Suprapubic skin (tissue), 4 donors: ENCODE measurements around the gene NCBP3. TPM values are rescaled to one million over a fixed set of nuclear protein-coding genes. Genes with fewer than 3 reads are reported as not detected.
"Not testable (repeated sequence)": the region's sequence is repeated elsewhere in the genome, so short reads cannot be mapped to it uniquely, and the experiment has no call there.

Source experiments
- DNase-seq, 2 donors: peaks; one replicate each; pipeline ENCODE4 v3.0.0-alpha.2; 2019; ENCODE audit warnings: low spot score in 2 of 2
- H3K27ac ChIP-seq: fragments of 200-600 bp; sonication (generic); one replicate; pipeline ENCODE4 v1.5.1; 2019
- H3K27me3 ChIP-seq: fragments of 200-600 bp; sonication (generic); one replicate; pipeline ENCODE4 v1.5.1; 2019
- H3K36me3 ChIP-seq: fragments of 200-600 bp; sonication (generic); one replicate; pipeline ENCODE4 v1.5.1; 2019
- H3K4me1 ChIP-seq: fragments of 200-600 bp; sonication (generic); one replicate; pipeline ENCODE4 v1.5.1; 2019
- H3K4me3 ChIP-seq: fragments of 200-600 bp; sonication (generic); one replicate; pipeline ENCODE4 v1.5.1; 2019; ENCODE audit warnings: mild to moderate bottlenecking
- H3K9me3 ChIP-seq: fragments of 200-600 bp; sonication (generic); one replicate; pipeline ENCODE4 v1.5.1; 2019
- EP300 ChIP-seq: sonication (generic); formaldehyde crosslinking; IDR thresholded peaks from one replicate; pipeline ENCODE4 v1.6.1; 2017; ENCODE audit warnings: antibody characterized with exemption
- POLR2A ChIP-seq, 2 donors: fragments of 450-650 bp; IDR thresholded peaks; one replicate each; pipeline ENCODE4 v1.6.1; 2017; ENCODE audit warnings: antibody characterized with exemption in 2 of 2, mild to moderate bottlenecking in 2 of 2, moderate library complexity in 2 of 2
- POLR2AphosphoS5 ChIP-seq, 3 donors: sonication (generic); formaldehyde crosslinking; IDR thresholded peaks; one replicate each; pipeline ENCODE4 v1.6.1; 2017; ENCODE audit warnings: antibody characterized with exemption in 3 of 3
- WGBS: methylation state at CpG from one replicate; pipeline ENCODE4 v1.1.5; 2018; 5-methylcytosine and 5-hydroxymethylcytosine counted together
- total RNA-seq, 4 donors: library from RNA; depleted of rRNA; stranded (reverse); fragments of >200 nt; gene quantifications; one replicate each; pipeline ENCODE4 v1.1.0, GENCODE V29; 2016
- TF ChIP-seq, protein P1 (sequence below), 2 donors: fragments of 200-600 bp in 1 of 2; fragments of 450-650 bp in 1 of 2; sonication (generic) in 1 of 2; IDR thresholded peaks; one replicate each; pipeline ENCODE4 v1.5.1; 2016 to 2019; ENCODE audit warnings: antibody characterized with exemption in 2 of 2, mild to moderate bottlenecking in 1 of 2, moderate library complexity in 1 of 2

NCBP3 gene
- total RNA-seq, 4 donors from 2014 or later: 15.4 to 41.8 (median 26.1) TPM

- H3K4me3 ChIP-seq: no peak overlapping the region
- DNase-seq: no peak
- peaks cover under 1% of the 10 kb centered on the region for H3K27me3 ChIP-seq
- no peak overlapping the region for H3K27ac ChIP-seq
- no peaks in the 10 kb centered on the region for H3K36me3 ChIP-seq
- no peaks in the 10 kb centered on the region for H3K4me1 ChIP-seq
- no peak for TF ChIP-seq EP300
- TF ChIP-seq POLR2A (IDR thresholded peaks at IDR 0.05): no peak
- TF ChIP-seq POLR2AphosphoS5 (IDR thresholded peaks at IDR 0.05): no peak
- TF ChIP-seq, protein P1, sequence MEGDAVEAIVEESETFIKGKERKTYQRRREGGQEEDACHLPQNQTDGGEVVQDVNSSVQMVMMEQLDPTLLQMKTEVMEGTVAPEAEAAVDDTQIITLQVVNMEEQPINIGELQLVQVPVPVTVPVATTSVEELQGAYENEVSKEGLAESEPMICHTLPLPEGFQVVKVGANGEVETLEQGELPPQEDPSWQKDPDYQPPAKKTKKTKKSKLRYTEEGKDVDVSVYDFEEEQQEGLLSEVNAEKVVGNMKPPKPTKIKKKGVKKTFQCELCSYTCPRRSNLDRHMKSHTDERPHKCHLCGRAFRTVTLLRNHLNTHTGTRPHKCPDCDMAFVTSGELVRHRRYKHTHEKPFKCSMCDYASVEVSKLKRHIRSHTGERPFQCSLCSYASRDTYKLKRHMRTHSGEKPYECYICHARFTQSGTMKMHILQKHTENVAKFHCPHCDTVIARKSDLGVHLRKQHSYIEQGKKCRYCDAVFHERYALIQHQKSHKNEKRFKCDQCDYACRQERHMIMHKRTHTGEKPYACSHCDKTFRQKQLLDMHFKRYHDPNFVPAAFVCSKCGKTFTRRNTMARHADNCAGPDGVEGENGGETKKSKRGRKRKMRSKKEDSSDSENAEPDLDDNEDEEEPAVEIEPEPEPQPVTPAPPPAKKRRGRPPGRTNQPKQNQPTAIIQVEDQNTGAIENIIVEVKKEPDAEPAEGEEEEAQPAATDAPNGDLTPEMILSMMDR (IDR thresholded peaks at IDR 0.05): no peak
- H3K9me3 ChIP-seq: no peaks in the 10 kb centered on the region
- WGBS: 75% methylated on average over 2 of the region's 2 CpGs
Measured at GRCh38 chr17:3788200-3788599, 57.8 kb downstream of the NCBP3 start.

- not testable (repeated sequence) for H3K9me3 ChIP-seq, H3K36me3 ChIP-seq, H3K27ac ChIP-seq, H3K4me3 ChIP-seq, H3K27me3 ChIP-seq, H3K4me1 ChIP-seq, DNase-seq
- 90% methylated on average over 5 of the region's 5 CpGs for WGBS
Measured at GRCh38 chr17:3785323-3785722, 60.7 kb downstream of the NCBP3 start.

DNA sequence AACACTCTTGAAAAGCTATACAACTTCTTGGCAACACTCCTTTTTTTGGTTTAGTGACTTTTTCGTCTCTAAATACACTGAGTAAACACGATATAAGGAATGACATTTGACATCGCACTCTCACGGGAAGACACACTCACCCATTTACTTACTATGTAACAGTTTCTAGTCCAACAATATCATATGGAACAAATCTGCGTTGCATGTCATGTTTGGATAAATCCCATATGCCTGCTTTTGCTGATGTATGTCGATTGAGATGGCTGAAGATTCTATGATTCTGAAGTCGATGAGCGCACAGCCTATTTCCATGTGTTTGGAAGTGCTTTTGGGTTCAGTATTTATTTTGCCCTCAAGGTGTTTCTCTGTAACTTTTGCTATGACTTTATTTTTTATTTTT is 63.3 kb downstream of the NCBP3 start:
- TF ChIP-seq POLR2AphosphoS5 (IDR thresholded peaks at IDR 0.05): no peak
- no peak for TF ChIP-seq POLR2A (IDR thresholded peaks at IDR 0.05)
- TF ChIP-seq, protein P1 (IDR thresholded peaks at IDR 0.05): no peak
- TF ChIP-seq EP300: no peak
- no peak for DNase-seq
- WGBS: 72% methylated on average over 8 of the region's 8 CpGs

DNA sequence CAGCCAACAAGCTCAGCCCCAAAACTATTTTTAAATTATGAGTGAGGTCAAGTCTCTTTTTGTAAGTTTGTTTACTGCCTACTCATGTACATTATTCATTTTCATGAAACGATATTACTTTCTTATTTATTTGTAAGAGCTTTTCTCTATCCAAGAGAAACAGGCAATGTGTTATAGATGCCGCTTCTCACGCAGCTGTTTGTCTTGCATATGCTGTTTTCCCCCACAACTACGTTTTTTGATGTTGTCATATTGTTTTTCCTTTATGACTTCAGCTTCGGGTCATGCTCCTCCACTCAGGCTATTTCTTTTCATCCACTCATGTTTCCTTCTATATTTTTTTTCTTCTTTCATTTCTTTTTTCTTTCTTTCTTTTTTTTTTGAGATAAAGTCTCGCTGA is 65.1 kb downstream of the NCBP3 start:
- no peak for TF ChIP-seq EP300
- TF ChIP-seq POLR2AphosphoS5 (IDR thresholded peaks at IDR 0.05): no peak
- TF ChIP-seq, protein P1 (IDR thresholded peaks at IDR 0.05): no peak
- no peak for TF ChIP-seq POLR2A (IDR thresholded peaks at IDR 0.05)
- H3K4me1 ChIP-seq: no peaks in the 10 kb centered on the region
- WGBS: 51% methylated on average over 6 of the region's 6 CpGs
- H3K27me3 ChIP-seq: peaks cover 3% of the 10 kb centered on the region
- H3K9me3 ChIP-seq: no peaks in the 10 kb centered on the region
- no peak overlapping the region for H3K4me3 ChIP-seq
- H3K36me3 ChIP-seq: no peaks in the 10 kb centered on the region
- no peak overlapping the region for H3K27ac ChIP-seq
- DNase-seq: no peak

More for the DNA sequence above, 63.3 kb downstream of the NCBP3 start:
- Histone ChIP-seq H3K36me3 (no peaks in the 10 kb centered on the region), H3K27me3 (peaks cover 3% of the 10 kb centered on the region), H3K4me3 (no peak overlapping the region), H3K27ac (no peak overlapping the region), H3K4me1 (no peaks in the 10 kb centered on the region), H3K9me3 (no peaks in the 10 kb centered on the region)

GRCh38 chr17:3777366-3778120 is 68.5 kb downstream of the NCBP3 start:
- DNase-seq: no peak
- 88% methylated on average over 18 of the region's 20 CpGs for WGBS
- H3K27me3 ChIP-seq: no peaks in the 10 kb centered on the region
- TF ChIP-seq EP300 (no peak), POLR2A (IDR thresholded peaks at IDR 0.05) (no peak), POLR2AphosphoS5 (IDR thresholded peaks at IDR 0.05) (no peak)
- TF ChIP-seq, protein P1 (IDR thresholded peaks at IDR 0.05): no peak
- H3K27ac ChIP-seq: no peak overlapping the region
- no peaks in the 10 kb centered on the region for H3K4me1 ChIP-seq
- no peaks in the 10 kb centered on the region for H3K9me3 ChIP-seq
- no peak overlapping the region for H3K4me3 ChIP-seq
- no peaks in the 10 kb centered on the region for H3K36me3 ChIP-seq
